HEK293 (cell line): ENCODE results near the gene APOA5.
A peak's percentile ranks its signal among the peaks of the same experiment; 100 is the strongest.

Experiments
- CTCF ChIA-PET: fragments of 350-600 bp; formaldehyde crosslinking; extraction: SDS; loops from one replicate; lab custom pipeline; 2021; ENCODE audit warnings: antibody characterized with exemption; lab: Yijun Ruan, JAX
- POLR2A ChIA-PET: fragments of 300-600 bp; formaldehyde crosslinking; extraction: SDS; loops from one replicate; lab custom pipeline; 2020; ENCODE audit warnings: antibody characterized with exemption, inconsistent platforms; lab: Yijun Ruan, JAX
- H3K27ac ChIP-seq: fragments of 200-500 bp; sonication (Bioruptor generic); 2 replicates; pipeline ENCODE4 v1.5.1; 2014; ENCODE audit warnings: low read depth, low read length, control low read depth, inconsistent platforms; ENCODE audit errors: extremely low read depth
- H3K36me3 ChIP-seq, 2 experiments: fragments of 200-500 bp in 1 of 2; sonication (Bioruptor generic) in 1 of 2; 1 replicate in 1 of 2; 2 replicates in 1 of 2; pipeline ENCODE4 v1.5.1; 2014 to 2017; ENCODE audit warnings: inconsistent platforms in 2 of 2, low read length in 2 of 2; ENCODE audit not compliant: control insufficient read depth in 2 of 2, insufficient read depth in 1 of 2
- H3K4me1 ChIP-seq: fragments of 200-500 bp; sonication (Bioruptor generic); 2 replicates; pipeline ENCODE4 v1.5.1; 2014; ENCODE audit warnings: mild to moderate bottlenecking, low read length, inconsistent platforms; ENCODE audit not compliant: control insufficient read depth, insufficient read depth
- H3K4me3 ChIP-seq: 2 replicates; pipeline ENCODE4 v1.5.1; 2011; ENCODE audit warnings: low read depth, mild to moderate bottlenecking, control low read depth, low read length, moderate library complexity
- H3K9me3 ChIP-seq: fragments of 200-500 bp; sonication (Bioruptor generic); 2 replicates; pipeline ENCODE4 v1.5.1; 2014; ENCODE audit warnings: low read depth, low read length, inconsistent platforms; ENCODE audit not compliant: control insufficient read depth, insufficient read depth
- FEZF1 ChIP-seq: fragments of 450-650 bp; formaldehyde crosslinking; IDR thresholded peaks from 2 replicates; pipeline ENCODE4 v1.5.1; 2016; ENCODE audit warnings: missing biosample characterization, missing genetic modification characterization
- GLI4 ChIP-seq: fragments of 450-650 bp; formaldehyde crosslinking; IDR thresholded peaks from 2 replicates; pipeline ENCODE4 v1.5.1; 2016; ENCODE audit warnings: missing biosample characterization, missing genetic modification characterization
- INSM2 ChIP-seq: fragments of 450-650 bp; formaldehyde crosslinking; IDR thresholded peaks from 2 replicates; pipeline ENCODE4 v1.5.1; 2016; ENCODE audit warnings: missing biosample characterization, missing genetic modification characterization
- SCRT2 ChIP-seq: fragments of 450-650 bp; formaldehyde crosslinking; IDR thresholded peaks from 2 replicates; pipeline ENCODE4 v1.5.1; 2016; ENCODE audit warnings: missing biosample characterization, missing genetic modification characterization
- YY1 ChIP-seq: fragments of 450-650 bp; formaldehyde crosslinking; IDR thresholded peaks from 2 replicates; pipeline ENCODE4 v1.5.1; 2018; ENCODE audit warnings: missing biosample characterization, missing genetic modification characterization
- ZBTB21 ChIP-seq: fragments of 450-650 bp; formaldehyde crosslinking; IDR thresholded peaks from 2 replicates; pipeline ENCODE4 v1.5.1; 2017; ENCODE audit warnings: missing biosample characterization, missing genetic modification characterization
- ZFHX2 ChIP-seq: fragments of 450-650 bp; formaldehyde crosslinking; conservative IDR thresholded peaks from 2 replicates; pipeline ENCODE4 v1.5.1; 2016; ENCODE audit warnings: missing biosample characterization, missing genetic modification characterization
- ZNF121 ChIP-seq: fragments of 450-650 bp; formaldehyde crosslinking; IDR thresholded peaks from 2 replicates; pipeline ENCODE4 v1.5.1; 2016; ENCODE audit warnings: missing biosample characterization, missing genetic modification characterization
- ZNF184 ChIP-seq: fragments of 450-650 bp; IDR thresholded peaks from 2 replicates; pipeline ENCODE4 v1.5.1; 2018; ENCODE audit warnings: missing biosample characterization, mild to moderate bottlenecking, missing genetic modification characterization
- ZNF280C ChIP-seq: fragments of 450-650 bp; formaldehyde crosslinking; IDR thresholded peaks from 2 replicates; pipeline ENCODE4 v1.5.1; 2016; ENCODE audit warnings: missing biosample characterization, missing genetic modification characterization
- ZNF473 ChIP-seq: fragments of 450-650 bp; formaldehyde crosslinking; IDR thresholded peaks from 2 replicates; pipeline ENCODE4 v1.5.1; 2017; ENCODE audit warnings: missing biosample characterization, missing genetic modification characterization
- ZNF555 ChIP-seq: fragments of 450-650 bp; formaldehyde crosslinking; conservative IDR thresholded peaks from 2 replicates; pipeline ENCODE4 v1.5.1; 2017; ENCODE audit warnings: missing biosample characterization, mild to moderate bottlenecking, missing genetic modification characterization, inconsistent platforms
- ZNF624 ChIP-seq: fragments of 450-650 bp; formaldehyde crosslinking; IDR thresholded peaks from 2 replicates; pipeline ENCODE4 v1.5.1; 2017; ENCODE audit warnings: missing biosample characterization, missing genetic modification characterization
- ZNF76 ChIP-seq: fragments of 450-650 bp; formaldehyde crosslinking; IDR thresholded peaks from 2 replicates; pipeline ENCODE4; 2016; ENCODE audit warnings: low read depth, missing biosample characterization, missing genetic modification characterization, borderline replicate concordance
- ZSCAN23 ChIP-seq: fragments of 450-650 bp; formaldehyde crosslinking; IDR thresholded peaks from 2 replicates; pipeline ENCODE4 v1.5.1; 2016; ENCODE audit warnings: missing biosample characterization, missing genetic modification characterization

APOA5 gene

GRCh38 chr11:116828632-116829524 is 37.2 kb upstream of the APOA5 start (continued):
- TF ChIP-seq ZNF473 (tag by site-specific recombination) (no peak), ZNF624 (tag by site-specific recombination) (no peak), ZBTB21 (tag by site-specific recombination) (no peak), ZFHX2 (no peak), ZNF555 (tag by site-specific recombination) (no peak), GLI4 (tag by site-specific recombination) (no peak)

- CTCF ChIA-PET, result interaction anchor here (0.9 to 1.4 kb wide), 3 partner anchors 17 to 279 kb away, joined by 3 to 5 read pairs (median 4); no protein-coding TSS in a partner anchor
- TF ChIP-seq FEZF1 (no peak), ZNF76 (tag by site-specific recombination) (no peak), YY1 (tag by site-specific recombination) (no peak), ZNF121 (tag by site-specific recombination) (no peak), ZNF280C (no peak), ZSCAN23 (tag by site-specific recombination) (no peak), INSM2 (no peak)
- Histone ChIP-seq H3K27ac (no peak overlapping the region), H3K4me1 (no peaks in the 10 kb centered on the region), H3K4me3 (no peak overlapping the region), H3K9me3 (no peaks in the 10 kb centered on the region), H3K36me3 (no peaks in the 10 kb centered on the region)
- POLR2A ChIA-PET, result no interaction called here
Measured at GRCh38 chr11:116827461-116827860, 35.8 kb upstream of the APOA5 start.

GRCh38 chr11:116826751-116827431 is 35.2 kb upstream of the APOA5 start:
- TF ChIP-seq ZNF184, result no peak
- TF ChIP-seq SCRT2 (tag by site-specific recombination), result 0 out of 2 replicates have a peak, but pooled peaks have one; percentile 29
- no peak for TF ChIP-seq ZNF473 (tag by site-specific recombination)
- POLR2A ChIA-PET, result no interaction called here

More at GRCh38 chr11:116826751-116827431, 35.2 kb upstream of the APOA5 start:
- Histone ChIP-seq H3K4me3 (no peak overlapping the region), H3K36me3 (no peaks in the 10 kb centered on the region), H3K9me3 (no peaks in the 10 kb centered on the region), H3K27ac (no peak overlapping the region), H3K4me1 (no peaks in the 10 kb centered on the region)
- CTCF ChIA-PET, result interaction anchor here (0.9 to 1.2 kb wide), 2 partner anchors 10 to 36 kb away, joined by 3 to 4 read pairs; no protein-coding TSS in a partner anchor
